Stomach (tissue), 4 donors: ENCODE measurements around the gene THAP12.

Experiments used
- POLR2A ChIP-seq, 4 donors: fragments of 450-650 bp; IDR thresholded peaks; one replicate each; pipeline ENCODE4 v1.6.1; 2016; ENCODE audit warnings: antibody characterized with exemption in 4 of 4, control low read depth in 2 of 4, mild to moderate bottlenecking in 1 of 4, moderate library complexity in 1 of 4
- TF ChIP-seq, protein P1 (sequence below), 7 experiments: fragments of 450-650 bp in 4 of 7; fragments of 200-600 bp in 3 of 7; sonication (generic) in 3 of 7; IDR thresholded peaks; one replicate each; pipeline ENCODE4 v1.5.1; 2016 to 2019; ENCODE audit warnings: antibody characterized with exemption in 7 of 7, control low read depth in 2 of 7, mild to moderate bottlenecking in 1 of 7

DNA sequence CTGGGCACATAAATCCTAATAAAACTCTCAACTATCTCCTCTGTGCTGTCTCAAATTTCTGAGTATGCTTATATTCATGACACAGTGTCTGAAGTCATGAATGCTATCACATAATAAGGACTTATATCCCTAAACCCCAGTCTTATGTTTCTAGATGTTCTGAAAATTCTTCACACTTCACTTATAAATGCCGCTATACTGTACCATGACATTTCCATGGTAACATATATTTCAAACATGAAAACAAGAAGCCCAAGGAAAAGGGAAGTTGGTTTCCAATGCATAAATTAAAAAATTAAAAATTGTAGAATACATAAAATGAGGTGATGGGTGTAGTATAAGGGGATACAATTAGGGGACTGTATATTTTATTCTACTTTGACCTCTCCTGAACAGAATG lies 11.9 kb upstream of the THAP12 start:
- TF ChIP-seq, protein P1, sequence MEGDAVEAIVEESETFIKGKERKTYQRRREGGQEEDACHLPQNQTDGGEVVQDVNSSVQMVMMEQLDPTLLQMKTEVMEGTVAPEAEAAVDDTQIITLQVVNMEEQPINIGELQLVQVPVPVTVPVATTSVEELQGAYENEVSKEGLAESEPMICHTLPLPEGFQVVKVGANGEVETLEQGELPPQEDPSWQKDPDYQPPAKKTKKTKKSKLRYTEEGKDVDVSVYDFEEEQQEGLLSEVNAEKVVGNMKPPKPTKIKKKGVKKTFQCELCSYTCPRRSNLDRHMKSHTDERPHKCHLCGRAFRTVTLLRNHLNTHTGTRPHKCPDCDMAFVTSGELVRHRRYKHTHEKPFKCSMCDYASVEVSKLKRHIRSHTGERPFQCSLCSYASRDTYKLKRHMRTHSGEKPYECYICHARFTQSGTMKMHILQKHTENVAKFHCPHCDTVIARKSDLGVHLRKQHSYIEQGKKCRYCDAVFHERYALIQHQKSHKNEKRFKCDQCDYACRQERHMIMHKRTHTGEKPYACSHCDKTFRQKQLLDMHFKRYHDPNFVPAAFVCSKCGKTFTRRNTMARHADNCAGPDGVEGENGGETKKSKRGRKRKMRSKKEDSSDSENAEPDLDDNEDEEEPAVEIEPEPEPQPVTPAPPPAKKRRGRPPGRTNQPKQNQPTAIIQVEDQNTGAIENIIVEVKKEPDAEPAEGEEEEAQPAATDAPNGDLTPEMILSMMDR (IDR thresholded peaks at IDR 0.05): no peak
- TF ChIP-seq POLR2A (IDR thresholded peaks at IDR 0.05): no peak
